Measurements from ENCODE around the gene MPRIP.

The MPRIP gene

GRCh38 chr17:17164676-17165075 is 122.4 kb downstream of the MPRIP start:
- in situ Hi-C loops (cut with HindIII; ENCODE audit: low pct_unique_long_range_greater_than_20kb, low sequenced_read_pairs), result no loop called here
- DNase-seq (ENCODE audit: low read depth in 1 of 2, low spot score in 1 of 2), result no peak
- no peak for TF ChIP-seq JUND (IDR thresholded peaks at IDR 0.05; ENCODE audit: low read depth)

- DNase-seq (ENCODE audit: low read depth in 1 of 2, low spot score in 1 of 2), result no peak
- in situ Hi-C loops (cut with HindIII; ENCODE audit: low pct_unique_long_range_greater_than_20kb, low sequenced_read_pairs), result no loop called here
- no peak for TF ChIP-seq JUND (IDR thresholded peaks at IDR 0.05; ENCODE audit: low read depth)
Measured at GRCh38 chr17:17165666-17166308, 123.5 kb downstream of the MPRIP start.

- TF ChIP-seq JUND (IDR thresholded peaks at IDR 0.05; ENCODE audit: low read depth), result no peak
- in situ Hi-C loops (cut with HindIII; ENCODE audit: low pct_unique_long_range_greater_than_20kb, low sequenced_read_pairs), result no loop called here
- DNase-seq (ENCODE audit: low read depth in 1 of 2, low spot score in 1 of 2), result no peak
Measured at GRCh38 chr17:17166446-17166845, 124.2 kb downstream of the MPRIP start.

GRCh38 chr17:17167356-17167755 is 125.1 kb downstream of the MPRIP start:
- in situ Hi-C loops (cut with HindIII; ENCODE audit: low pct_unique_long_range_greater_than_20kb, low sequenced_read_pairs), result no loop called here
- no peak for TF ChIP-seq JUND (IDR thresholded peaks at IDR 0.05; ENCODE audit: low read depth)
- no peak for DNase-seq (ENCODE audit: low read depth in 1 of 2, low spot score in 1 of 2)

GRCh38 chr17:17167986-17168385 is 125.7 kb downstream of the MPRIP start:
- DNase-seq (ENCODE audit: low read depth in 1 of 2, low spot score in 1 of 2), result no peak
- in situ Hi-C loops (cut with HindIII; ENCODE audit: low pct_unique_long_range_greater_than_20kb, low sequenced_read_pairs), result no loop called here
- no peak for TF ChIP-seq JUND (IDR thresholded peaks at IDR 0.05; ENCODE audit: low read depth)

GRCh38 chr17:17168401-17168800 is 126.1 kb downstream of the MPRIP start:
- no peak for DNase-seq (ENCODE audit: low read depth in 1 of 2, low spot score in 1 of 2)
- no peak for TF ChIP-seq JUND (IDR thresholded peaks at IDR 0.05; ENCODE audit: low read depth)
- in situ Hi-C loops (cut with HindIII; ENCODE audit: low pct_unique_long_range_greater_than_20kb, low sequenced_read_pairs), result no loop called here

GRCh38 chr17:17169396-17169795 is 127.1 kb downstream of the MPRIP start:
- in situ Hi-C loops (cut with HindIII; ENCODE audit: low pct_unique_long_range_greater_than_20kb, low sequenced_read_pairs), result no loop called here
- no peak for DNase-seq (ENCODE audit: low read depth in 1 of 2, low spot score in 1 of 2)
- no peak for TF ChIP-seq JUND (IDR thresholded peaks at IDR 0.05; ENCODE audit: low read depth)

GRCh38 chr17:17170346-17170985 is 128.2 kb downstream of the MPRIP start:
- TF ChIP-seq JUND (IDR thresholded peaks at IDR 0.05; ENCODE audit: low read depth), result no peak
- in situ Hi-C loops (cut with HindIII; ENCODE audit: low pct_unique_long_range_greater_than_20kb, low sequenced_read_pairs), result no loop called here
- DNase-seq (ENCODE audit: low read depth in 1 of 2, low spot score in 1 of 2), result no peak

- in situ Hi-C loops (cut with HindIII; ENCODE audit: low pct_unique_long_range_greater_than_20kb, low sequenced_read_pairs), result no loop called here
- DNase-seq (ENCODE audit: low read depth in 1 of 2, low spot score in 1 of 2), result no peak
- no peak for TF ChIP-seq JUND (IDR thresholded peaks at IDR 0.05; ENCODE audit: low read depth)
Measured at GRCh38 chr17:17171186-17171585, 128.9 kb downstream of the MPRIP start.

- TF ChIP-seq JUND (IDR thresholded peaks at IDR 0.05; ENCODE audit: low read depth), result no peak
- in situ Hi-C loops (cut with HindIII; ENCODE audit: low pct_unique_long_range_greater_than_20kb, low sequenced_read_pairs), result no loop called here
Measured at GRCh38 chr17:17172001-17172939, 130.0 kb downstream of the MPRIP start.

GRCh38 chr17:17172990-17173389 is 130.7 kb downstream of the MPRIP start:
- no peak for DNase-seq (ENCODE audit: low read depth in 1 of 2, low spot score in 1 of 2)
- in situ Hi-C loops (cut with HindIII; ENCODE audit: low pct_unique_long_range_greater_than_20kb, low sequenced_read_pairs), result no loop called here
- TF ChIP-seq JUND (IDR thresholded peaks at IDR 0.05; ENCODE audit: low read depth), result no peak

More at GRCh38 chr17:17172001-17172939, 130.0 kb downstream of the MPRIP start:
- DNase-seq (ENCODE audit: low read depth in 1 of 2, low spot score in 1 of 2), result no peak

GRCh38 chr17:17173921-17174320 is 131.7 kb downstream of the MPRIP start:
- no peak for TF ChIP-seq JUND (IDR thresholded peaks at IDR 0.05; ENCODE audit: low read depth)
- no peak for DNase-seq (ENCODE audit: low read depth in 1 of 2, low spot score in 1 of 2)
- in situ Hi-C loops (cut with HindIII; ENCODE audit: low pct_unique_long_range_greater_than_20kb, low sequenced_read_pairs), result no loop called here

GRCh38 chr17:17175340-17175739 is 133.1 kb downstream of the MPRIP start:
- DNase-seq (ENCODE audit: low read depth in 1 of 2, low spot score in 1 of 2), result no peak
- no peak for TF ChIP-seq JUND (IDR thresholded peaks at IDR 0.05; ENCODE audit: low read depth)
- in situ Hi-C loops (cut with HindIII; ENCODE audit: low pct_unique_long_range_greater_than_20kb, low sequenced_read_pairs), result no loop called here
